ENCODE measurements around the gene SEMA3D. TPM values are rescaled to one million over a fixed set of nuclear protein-coding genes. Genes with fewer than 3 reads are reported as not detected.
A peak's percentile ranks its signal among the peaks of the same experiment; 100 is the strongest.

The SEMA3D gene
- total and polyA plus RNA-seq, 9 of the 15 experiments (the other 6 are each of a cell fraction or from before 2014, with no cell fraction given): 0.01 to 0.10 (median 0.04) TPM; not detected in 1

GRCh38 chr7:84946549-84946948, 240.3 kb downstream of the SEMA3D start:
- H3K9me1 ChIP-seq (ENCODE audit: control insufficient read depth, insufficient read depth, low read length): no peaks in the 10 kb centered on the region
- H3K79me2 ChIP-seq (ENCODE audit: control insufficient read depth, insufficient read depth, low read length): no peaks in the 10 kb centered on the region
- ChIA-PET POLR2A (no interaction called here), CTCF (ENCODE audit: low intra/inter-chr PET ratio) (no interaction called here)
- H3K9ac ChIP-seq (ENCODE audit: insufficient read depth in 1 of 2, low read depth in 2 of 2, low read length in 2 of 2): no peak overlapping the region
- peak; percentile 74 for ATAC-seq
- no TSS peak for BruUV-seq (replicated peaks)
- FAIRE-seq: no peak
- no peaks in the 10 kb centered on the region for H3K36me3 ChIP-seq (ENCODE audit: control insufficient read depth, insufficient read depth, low read length)
- in situ Hi-C loops (cut with MboI) (no loop called here), intact Hi-C loops (cut with micrococcal nuclease) (no loop called here)
- no peak overlapping the region for H2AFZ ChIP-seq (ENCODE audit: low read depth, low read length)
- no peaks in the 10 kb centered on the region for H3K9me3 ChIP-seq (replicated peaks; ENCODE audit: control insufficient read depth, insufficient read depth, low read depth, low read length)
- H3K4me3 ChIP-seq: no peak overlapping the region
- no peak overlapping the region for H3K4me2 ChIP-seq (ENCODE audit: insufficient read depth, low read length)
- no peak overlapping the region for H3K27ac ChIP-seq (ENCODE audit: extremely low read depth, low read depth, low read length)
- no peaks in the 10 kb centered on the region; a peak in 1 of 5 replicates for H3K4me1 ChIP-seq (replicated peaks in 1 of 2; ENCODE audit: control insufficient read depth in 2 of 2, insufficient read depth in 2 of 2, low read length in 2 of 2)
- WGBS (ENCODE audit: insufficient coverage, low coverage, missing lambda C conversion rate): 0% methylated on average over 1 of the region's 1 CpG
- DNase-seq (ENCODE audit: extremely low read depth in 1 of 4, low spot score in 3 of 4): peak; percentile 22 to 50 (median 33)
- H3K27me3 ChIP-seq (ENCODE audit: control insufficient read depth in 2 of 2, insufficient read depth in 2 of 2, low read length in 2 of 2): no peaks in the 10 kb centered on the region
- no peaks in the 10 kb centered on the region for H4K20me1 ChIP-seq (replicated peaks; ENCODE audit: control insufficient read depth, insufficient read depth, low read length)
- TF ChIP-seq TAL1 (IDR thresholded peaks at IDR 0.05) (peak; percentile 86), NFIC (IDR thresholded peaks at IDR 0.05) (peak; percentile 56; the same call in 1 of the 2 replicates), MTA1 (IDR thresholded peaks at IDR 0.05; ENCODE audit: borderline replicate concordance) (no peak), PATZ1 (CRISPR knock-in tag; IDR thresholded peaks at IDR 0.05; ENCODE audit: borderline replicate concordance) (no peak), RBM15 (IDR thresholded peaks at IDR 0.05; ENCODE audit: insufficient read depth, low read length) (no peak), ZNF174 (CRISPR knock-in tag; IDR thresholded peaks at IDR 0.05) (no peak), PRMT5 (CRISPR knock-in tag; IDR thresholded peaks at IDR 0.05) (no peak), ZNF324 (CRISPR knock-in tag; IDR thresholded peaks at IDR 0.05) (no peak), CEBPZ (IDR thresholded peaks at IDR 0.05; ENCODE audit: borderline replicate concordance, low read depth, low read length) (no peak), MTA2 (IDR thresholded peaks at IDR 0.05; ENCODE audit: low read depth) (peak; percentile 69), ZNF79 (CRISPR knock-in tag; IDR thresholded peaks at IDR 0.05; ENCODE audit: low read depth) (no peak), GATA2 (CRISPR knock-in tag; IDR thresholded peaks at IDR 0.05) (peak; percentile 72; the same call in 1 of the 2 replicates), SRSF9 (IDR thresholded peaks at IDR 0.05; ENCODE audit: borderline replicate concordance, low read depth, low read length) (no peak), RCOR1 (IDR thresholded peaks at IDR 0.05; ENCODE audit: borderline replicate concordance in 1 of 2, low read depth in 2 of 2, low read length in 2 of 2) (peak; percentile 65 to 83; a peak in 3 of 4 replicates), PCBP1 (IDR thresholded peaks at IDR 0.05; ENCODE audit: low read depth, low read length, poor library complexity, severe bottlenecking) (no peak), KLF16 (IDR thresholded peaks at IDR 0.05) (peak; percentile 43; the same call in 1 of the 2 replicates), ZNF717 (CRISPR knock-in tag; IDR thresholded peaks at IDR 0.05) (no peak), KDM1A (IDR thresholded peaks at IDR 0.05) (peak; percentile 82 to 89), PURB (CRISPR knock-in tag; IDR thresholded peaks at IDR 0.05; ENCODE audit: low read depth) (no peak), COPS2 (conservative IDR thresholded peaks at IDR 0.05) (no peak), SMARCA4 (IDR thresholded peaks at IDR 0.05) (peak; percentile 65; the same call in 1 of the 2 replicates), ARID1B (IDR thresholded peaks at IDR 0.05) (peak; percentile 86)

All from K562 (cell line).